ENCODE data around the gene TGFBR1.

GRCh38 chr9:99185348-99185632, 80.4 kb downstream of the TGFBR1 start:
- TF ChIP-seq TAF1 (IDR thresholded peaks at IDR 0.05; ENCODE audit: low read depth) (no peak), EGR1 (IDR thresholded peaks at IDR 0.05) (no peak), TCF12 (IDR thresholded peaks at IDR 0.05; ENCODE audit: low read depth) (no peak), YY1 (IDR thresholded peaks at IDR 0.05; ENCODE audit: low read depth) (no peak), USF1 (IDR thresholded peaks at IDR 0.05) (no peak), ZBTB7A (IDR thresholded peaks at IDR 0.05; ENCODE audit: low read depth) (no peak), TEAD4 (IDR thresholded peaks at IDR 0.05) (no peak), RAD21 (IDR thresholded peaks at IDR 0.05; ENCODE audit: low read depth) (no peak), REST (IDR thresholded peaks at IDR 0.05; ENCODE audit: low read depth) (no peak), EP300 (IDR thresholded peaks at IDR 0.05; ENCODE audit: borderline replicate concordance) (no peak), FOXM1 (IDR thresholded peaks at IDR 0.05; ENCODE audit: borderline replicate concordance, low read depth) (no peak), MAX (IDR thresholded peaks at IDR 0.05) (no peak)
